ENCODE measurements around the gene TBCB.

GRCh38 chr19:36115453-36116343 lies at the start of gene TBCB:
- TF ChIP-seq CTCF (IDR thresholded peaks at IDR 0.05), result no peak
- peak; percentile 92 for TF ChIP-seq POLR2A (IDR thresholded peaks at IDR 0.05; ENCODE audit: low read length)
- no peak for TF ChIP-seq RAD21 (conservative IDR thresholded peaks at IDR 0.05 in 1 of 2, IDR thresholded peaks at IDR 0.05 in 1 of 2)
- no peak for TF ChIP-seq CBX2 (IDR thresholded peaks at IDR 0.05; ENCODE audit: borderline replicate concordance, low read depth)
- TF ChIP-seq NFE2L2 (conservative IDR thresholded peaks at IDR 0.05; ENCODE audit: low read length), result no peak
- no peak for TF ChIP-seq RARB (CRISPR knock-in tag; IDR thresholded peaks at IDR 0.05)
- TF ChIP-seq RFX5 (IDR thresholded peaks at IDR 0.05), result no peak
- TF ChIP-seq JUN (IDR thresholded peaks at IDR 0.05), result peak in 1 of 2 experiments; percentile 69; a peak in 3 of 5 replicates
- no peak for TF ChIP-seq ZFP36 (IDR thresholded peaks at IDR 0.05; ENCODE audit: borderline replicate concordance, partially characterized antibody)
- TF ChIP-seq POLR2AphosphoS2 (conservative IDR thresholded peaks at IDR 0.05; ENCODE audit: low read length), result no peak
- no peak for TF ChIP-seq RNF2 (IDR thresholded peaks at IDR 0.05; ENCODE audit: borderline replicate concordance, low read depth)
- no peak for TF ChIP-seq HDAC2 (IDR thresholded peaks at IDR 0.05)
- TF ChIP-seq, protein P1, sequence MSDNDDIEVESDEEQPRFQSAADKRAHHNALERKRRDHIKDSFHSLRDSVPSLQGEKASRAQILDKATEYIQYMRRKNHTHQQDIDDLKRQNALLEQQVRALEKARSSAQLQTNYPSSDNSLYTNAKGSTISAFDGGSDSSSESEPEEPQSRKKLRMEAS (IDR thresholded peaks at IDR 0.05), result no peak

Measured in A549 (cell line).